SU-DHL-6 (cell line): ENCODE results near the gene GATC.

Source experiments
- EZH2phosphoT487 ChIP-seq: fragments of 200-600 bp; sonication (generic), shearing (Covaris generic); conservative IDR thresholded peaks from 2 replicates; pipeline ENCODE4 v1.6.1; 2018; ENCODE audit warnings: mild to moderate bottlenecking, antibody characterized with exemption, low read length, moderate library complexity, mixed read lengths
- TF ChIP-seq, protein P1 (sequence below): fragments of 200-600 bp; sonication (generic); IDR thresholded peaks from one replicate; pipeline ENCODE4 v1.5.1; 2017; ENCODE audit warnings: antibody characterized with exemption, mild to moderate bottlenecking, low read length, moderate library complexity; ENCODE audit not compliant: insufficient read depth, poor library complexity, severe bottlenecking

DNA sequence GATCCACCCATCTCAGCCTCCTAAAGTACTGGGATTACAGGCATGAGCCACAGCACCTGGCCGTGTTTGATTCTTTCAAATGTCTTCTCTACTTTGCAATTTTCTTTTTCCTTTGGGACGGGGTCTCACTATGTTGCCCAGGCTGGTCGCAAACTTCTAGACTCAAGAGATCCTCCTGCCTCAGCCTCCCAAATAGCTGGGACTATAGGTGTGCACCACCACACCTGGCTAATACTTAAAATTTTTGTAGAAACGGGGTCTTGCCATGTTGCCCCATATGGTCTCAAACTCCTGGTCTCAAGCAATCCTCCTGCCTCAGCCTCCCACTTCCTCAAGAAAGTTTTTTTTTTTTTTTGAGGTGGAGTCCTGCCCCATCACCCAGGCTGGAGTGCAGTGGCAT lies 1.7 kb downstream of the GATC start:
- TF ChIP-seq, protein P1, sequence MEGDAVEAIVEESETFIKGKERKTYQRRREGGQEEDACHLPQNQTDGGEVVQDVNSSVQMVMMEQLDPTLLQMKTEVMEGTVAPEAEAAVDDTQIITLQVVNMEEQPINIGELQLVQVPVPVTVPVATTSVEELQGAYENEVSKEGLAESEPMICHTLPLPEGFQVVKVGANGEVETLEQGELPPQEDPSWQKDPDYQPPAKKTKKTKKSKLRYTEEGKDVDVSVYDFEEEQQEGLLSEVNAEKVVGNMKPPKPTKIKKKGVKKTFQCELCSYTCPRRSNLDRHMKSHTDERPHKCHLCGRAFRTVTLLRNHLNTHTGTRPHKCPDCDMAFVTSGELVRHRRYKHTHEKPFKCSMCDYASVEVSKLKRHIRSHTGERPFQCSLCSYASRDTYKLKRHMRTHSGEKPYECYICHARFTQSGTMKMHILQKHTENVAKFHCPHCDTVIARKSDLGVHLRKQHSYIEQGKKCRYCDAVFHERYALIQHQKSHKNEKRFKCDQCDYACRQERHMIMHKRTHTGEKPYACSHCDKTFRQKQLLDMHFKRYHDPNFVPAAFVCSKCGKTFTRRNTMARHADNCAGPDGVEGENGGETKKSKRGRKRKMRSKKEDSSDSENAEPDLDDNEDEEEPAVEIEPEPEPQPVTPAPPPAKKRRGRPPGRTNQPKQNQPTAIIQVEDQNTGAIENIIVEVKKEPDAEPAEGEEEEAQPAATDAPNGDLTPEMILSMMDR: no peak
- no peak for TF ChIP-seq EZH2phosphoT487
